ENCODE measurements around the gene PCCA.

Gene PCCA

DNA sequence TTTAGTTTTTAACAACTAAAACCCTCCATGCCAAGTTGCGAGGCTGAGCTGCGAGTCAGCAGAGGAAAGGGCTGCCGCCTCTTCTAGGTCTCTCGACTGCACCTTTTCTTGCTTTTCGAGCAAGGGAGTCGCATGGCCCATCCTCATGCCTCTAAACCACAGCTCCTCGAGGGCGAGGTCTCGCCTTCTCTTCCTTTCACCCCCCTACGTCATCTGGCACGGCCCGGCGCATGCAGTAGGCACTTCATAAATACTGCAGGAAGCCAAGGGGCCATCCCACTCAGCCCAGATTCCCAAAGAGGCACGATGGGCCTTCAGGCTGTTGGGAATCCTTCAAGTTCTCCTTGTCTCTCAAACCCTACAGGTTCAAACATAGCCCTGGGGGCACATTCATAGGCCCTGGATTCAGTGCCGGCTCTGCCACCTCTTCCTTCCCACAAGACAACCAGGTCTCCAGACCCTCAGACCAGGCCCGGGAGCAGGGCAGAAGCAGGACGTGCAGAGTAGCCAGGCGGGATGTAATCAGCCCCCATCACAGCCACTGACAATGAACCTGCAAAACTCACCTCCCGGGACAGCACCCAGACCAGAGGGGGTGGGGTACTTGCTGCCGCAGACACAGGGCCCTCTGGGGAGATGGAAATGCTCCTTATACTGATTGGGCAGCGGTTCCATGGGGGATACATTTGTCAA, 458.0 kb downstream of the PCCA start:
- Histone ChIP-seq H3K36me3 (ENCODE audit: control insufficient read depth, insufficient read depth, low read length) (no peaks in the 10 kb centered on the region), H3K27me3 (ENCODE audit: control insufficient read depth, insufficient read depth, low read length) (no peaks in the 10 kb centered on the region), H3K4me3 (ENCODE audit: low read length) (no peak overlapping the region), H3K9me3 (ENCODE audit: control insufficient read depth, low read length) (no peaks in the 10 kb centered on the region), H3K4me1 (ENCODE audit: control insufficient read depth, insufficient read depth, low read length) (no peaks in the 10 kb centered on the region), H3K9ac (ENCODE audit: low read length) (no peak overlapping the region)

DNA sequence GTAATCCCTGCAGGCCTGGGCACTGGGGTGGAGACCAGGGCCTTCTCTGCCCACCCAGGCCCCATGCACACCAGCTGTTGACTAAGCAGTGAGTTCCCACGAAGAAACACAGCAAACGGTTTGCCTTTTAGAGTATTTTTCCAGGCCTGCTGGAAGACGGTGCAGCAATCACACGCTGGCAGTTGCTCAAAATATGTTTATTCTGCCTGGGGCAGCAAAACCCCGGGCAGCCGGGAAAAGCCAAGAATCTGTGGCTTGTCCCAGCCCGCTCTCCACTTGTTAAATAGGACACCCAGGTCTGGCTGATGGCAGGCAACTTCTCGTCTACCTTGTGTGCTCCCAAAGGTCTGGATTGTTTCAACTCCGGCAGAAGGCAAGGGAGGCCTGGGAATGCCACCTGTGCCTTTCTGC, 458.9 kb downstream of the PCCA start:
- Histone ChIP-seq H3K4me3 (ENCODE audit: low read length) (no peak overlapping the region), H3K9ac (ENCODE audit: low read length) (no peak overlapping the region), H3K36me3 (ENCODE audit: control insufficient read depth, insufficient read depth, low read length) (no peaks in the 10 kb centered on the region), H3K9me3 (ENCODE audit: control insufficient read depth, low read length) (no peaks in the 10 kb centered on the region), H3K4me1 (ENCODE audit: control insufficient read depth, insufficient read depth, low read length) (no peaks in the 10 kb centered on the region), H3K27me3 (ENCODE audit: control insufficient read depth, insufficient read depth, low read length) (no peaks in the 10 kb centered on the region)

DNA sequence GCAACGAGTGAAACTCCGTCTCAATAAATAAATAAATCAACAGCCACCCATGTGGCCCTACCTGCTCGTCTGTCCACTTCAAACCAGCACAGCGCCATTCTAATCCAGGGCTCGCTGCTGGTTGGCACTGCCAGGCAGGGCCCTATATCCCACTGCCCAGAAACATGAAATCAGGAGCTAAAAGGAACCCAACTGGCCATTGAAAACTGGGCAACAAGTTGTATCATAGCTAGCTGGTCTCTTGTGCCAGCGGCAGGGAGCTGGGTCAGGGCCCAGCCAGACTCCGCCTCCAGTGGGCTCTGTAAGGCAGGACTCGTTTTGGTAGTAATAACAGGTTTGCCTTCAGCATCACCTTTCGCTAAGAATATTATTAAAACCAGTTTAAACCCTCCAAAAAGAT, 460.4 kb downstream of the PCCA start:
- Histone ChIP-seq H3K27me3 (ENCODE audit: control insufficient read depth, insufficient read depth, low read length) (no peaks in the 10 kb centered on the region), H3K9me3 (ENCODE audit: control insufficient read depth, low read length) (no peaks in the 10 kb centered on the region), H3K36me3 (ENCODE audit: control insufficient read depth, insufficient read depth, low read length) (no peaks in the 10 kb centered on the region), H3K4me3 (ENCODE audit: low read length) (no peak overlapping the region), H3K4me1 (ENCODE audit: control insufficient read depth, insufficient read depth, low read length) (no peaks in the 10 kb centered on the region), H3K9ac (ENCODE audit: low read length) (no peak overlapping the region)

DNA sequence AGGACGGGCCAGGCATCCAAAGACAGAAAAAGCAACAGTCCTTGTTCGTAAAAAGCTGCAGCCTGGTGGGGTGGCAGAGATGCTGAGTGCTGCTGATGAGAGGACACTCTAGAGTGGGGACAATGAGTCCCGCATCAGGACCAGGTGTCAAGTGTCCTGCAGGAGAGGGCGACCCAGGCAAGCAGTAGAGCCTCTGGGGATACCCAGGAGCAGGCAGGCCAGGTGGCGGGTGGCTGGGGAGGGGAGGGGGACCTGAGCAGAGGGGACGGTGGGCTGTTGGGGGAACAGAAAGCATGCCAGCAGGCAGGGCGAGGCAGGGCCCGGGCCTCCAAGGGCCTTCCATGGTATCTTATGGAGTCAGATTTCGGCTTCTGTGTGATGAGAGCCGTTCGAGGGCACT, 463.9 kb downstream of the PCCA start:
- H3K4me3 ChIP-seq (ENCODE audit: low read length): no peak overlapping the region
- H3K36me3 ChIP-seq (ENCODE audit: control insufficient read depth, insufficient read depth, low read length): no peaks in the 10 kb centered on the region
- no peaks in the 10 kb centered on the region for H3K4me1 ChIP-seq (ENCODE audit: control insufficient read depth, insufficient read depth, low read length)
- no peaks in the 10 kb centered on the region for H3K9me3 ChIP-seq (ENCODE audit: control insufficient read depth, low read length)
- H3K27me3 ChIP-seq (ENCODE audit: control insufficient read depth, insufficient read depth, low read length): no peaks in the 10 kb centered on the region
- no peak overlapping the region for H3K9ac ChIP-seq (ENCODE audit: low read length)

DNA sequence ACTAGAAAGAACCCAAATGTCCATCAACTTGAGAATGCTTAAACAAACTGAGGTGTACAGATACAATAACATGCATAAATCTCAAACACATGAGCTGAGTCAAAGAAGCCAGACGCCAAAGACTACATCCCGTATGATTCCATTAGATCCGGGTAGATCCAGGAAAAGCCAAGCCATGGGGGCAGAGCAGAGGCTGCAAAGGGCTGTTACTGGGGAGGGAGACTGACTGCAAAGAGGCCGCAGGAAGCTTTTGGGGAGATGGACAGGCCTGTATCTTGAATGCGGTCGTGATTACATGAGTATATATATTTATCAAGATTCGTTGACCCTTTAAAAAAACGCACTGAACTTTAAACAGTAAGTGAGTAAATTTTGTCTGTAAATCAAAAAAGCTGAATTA, 471.0 kb downstream of the PCCA start:
- H3K4me3 ChIP-seq (ENCODE audit: low read length): no peak overlapping the region
- no peaks in the 10 kb centered on the region for H3K4me1 ChIP-seq (ENCODE audit: control insufficient read depth, insufficient read depth, low read length)
- H3K27me3 ChIP-seq (ENCODE audit: control insufficient read depth, insufficient read depth, low read length): no peaks in the 10 kb centered on the region
- no peak overlapping the region for H3K9ac ChIP-seq (ENCODE audit: low read length)
- no peaks in the 10 kb centered on the region for H3K9me3 ChIP-seq (ENCODE audit: control insufficient read depth, low read length)
- H3K36me3 ChIP-seq (ENCODE audit: control insufficient read depth, insufficient read depth, low read length): no peaks in the 10 kb centered on the region

DNA sequence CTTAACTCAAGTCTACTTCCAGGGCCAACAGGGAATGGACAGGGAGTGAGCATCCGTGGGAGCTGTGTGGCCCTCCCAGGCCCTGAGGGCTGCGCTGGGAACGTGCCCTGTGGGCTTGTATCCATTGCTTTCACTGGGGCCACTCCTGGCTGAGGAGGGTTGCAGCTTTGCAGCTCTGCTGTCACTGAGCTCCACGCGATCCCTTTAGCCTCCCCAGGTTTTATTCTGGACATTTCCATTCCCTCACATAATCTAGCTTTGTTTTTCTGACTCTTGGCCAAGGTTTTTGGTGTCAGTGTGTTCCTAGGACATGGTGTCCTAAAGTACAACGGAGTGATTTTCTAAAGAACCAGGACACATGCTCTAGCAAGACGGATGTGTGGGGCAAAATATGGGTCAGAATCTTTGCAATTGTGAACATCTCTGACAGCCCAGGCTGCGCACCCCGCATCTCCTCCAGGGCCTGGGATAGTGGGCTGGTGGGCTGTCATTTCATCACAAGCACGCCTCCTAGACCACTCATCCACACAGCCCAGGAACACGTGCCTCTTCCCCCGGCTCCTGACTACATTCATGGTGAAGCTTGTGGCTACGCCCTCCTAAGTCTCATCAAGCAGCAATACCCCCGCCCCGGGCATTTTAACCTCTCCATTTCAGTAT, 471.7 kb downstream of the PCCA start:
- no peaks in the 10 kb centered on the region for H3K4me1 ChIP-seq (ENCODE audit: control insufficient read depth, insufficient read depth, low read length)
- H3K9ac ChIP-seq (ENCODE audit: low read length): no peak overlapping the region

DNA sequence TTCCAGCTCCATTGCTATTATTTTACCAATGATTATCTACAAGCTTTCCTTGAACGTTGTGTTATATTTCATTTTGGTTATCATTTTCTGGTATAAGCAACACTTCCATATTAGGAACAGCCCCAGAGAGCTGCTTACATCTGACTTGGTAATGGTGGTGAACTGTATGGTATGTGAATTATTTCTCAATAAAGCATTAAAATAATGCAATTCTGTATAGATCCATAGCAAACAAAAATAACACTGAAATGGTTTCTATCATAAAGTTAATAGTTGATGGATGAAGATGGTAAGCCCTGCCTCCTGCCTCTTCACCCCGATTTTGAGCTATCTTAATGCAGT, 472.2 kb downstream of the PCCA start:
- no peak overlapping the region for H3K4me3 ChIP-seq (ENCODE audit: low read length)
- no peak overlapping the region for H3K9ac ChIP-seq (ENCODE audit: low read length)
- H3K27me3 ChIP-seq (ENCODE audit: control insufficient read depth, insufficient read depth, low read length): no peaks in the 10 kb centered on the region
- H3K36me3 ChIP-seq (ENCODE audit: control insufficient read depth, insufficient read depth, low read length): no peaks in the 10 kb centered on the region
- no peaks in the 10 kb centered on the region for H3K9me3 ChIP-seq (ENCODE audit: control insufficient read depth, low read length)
- no peaks in the 10 kb centered on the region for H3K4me1 ChIP-seq (ENCODE audit: control insufficient read depth, insufficient read depth, low read length)

More for the DNA sequence above, 471.7 kb downstream of the PCCA start:
- no peaks in the 10 kb centered on the region for H3K27me3 ChIP-seq (ENCODE audit: control insufficient read depth, insufficient read depth, low read length)
- H3K9me3 ChIP-seq (ENCODE audit: control insufficient read depth, low read length): no peaks in the 10 kb centered on the region
- no peaks in the 10 kb centered on the region for H3K36me3 ChIP-seq (ENCODE audit: control insufficient read depth, insufficient read depth, low read length)
- H3K4me3 ChIP-seq (ENCODE audit: low read length): no peak overlapping the region

DNA sequence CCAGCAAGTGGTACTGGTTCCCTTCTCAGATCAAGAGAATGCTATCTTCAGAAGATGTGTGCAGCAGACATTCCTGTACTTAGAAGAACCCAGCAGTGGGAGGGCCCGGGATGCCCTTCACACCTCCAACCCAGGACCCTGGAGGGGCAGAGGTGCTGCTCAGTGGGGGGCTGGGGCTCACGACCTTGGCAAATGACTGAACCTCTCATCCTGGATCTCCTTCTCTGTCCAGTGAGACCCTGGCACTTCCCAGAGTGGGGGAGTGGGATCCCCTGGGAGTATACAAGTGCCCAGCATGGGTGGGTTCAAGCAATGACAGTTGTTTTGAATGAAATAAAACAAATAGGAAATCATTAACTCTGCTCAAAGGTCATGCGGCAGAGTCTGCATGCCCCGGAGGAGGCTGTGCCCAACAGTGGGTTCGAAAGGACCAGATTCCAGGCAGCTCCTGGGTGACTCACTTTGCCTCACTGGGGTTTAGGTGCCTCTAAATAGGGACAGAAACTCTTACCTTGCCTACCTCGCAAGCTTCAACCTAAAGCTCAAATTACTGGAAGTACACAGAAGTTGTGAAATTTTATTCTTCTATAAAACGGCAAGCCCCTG, 472.8 kb downstream of the PCCA start:
- H3K4me1 ChIP-seq (ENCODE audit: control insufficient read depth, insufficient read depth, low read length): no peaks in the 10 kb centered on the region
- H3K27me3 ChIP-seq (ENCODE audit: control insufficient read depth, insufficient read depth, low read length): no peaks in the 10 kb centered on the region

DNA sequence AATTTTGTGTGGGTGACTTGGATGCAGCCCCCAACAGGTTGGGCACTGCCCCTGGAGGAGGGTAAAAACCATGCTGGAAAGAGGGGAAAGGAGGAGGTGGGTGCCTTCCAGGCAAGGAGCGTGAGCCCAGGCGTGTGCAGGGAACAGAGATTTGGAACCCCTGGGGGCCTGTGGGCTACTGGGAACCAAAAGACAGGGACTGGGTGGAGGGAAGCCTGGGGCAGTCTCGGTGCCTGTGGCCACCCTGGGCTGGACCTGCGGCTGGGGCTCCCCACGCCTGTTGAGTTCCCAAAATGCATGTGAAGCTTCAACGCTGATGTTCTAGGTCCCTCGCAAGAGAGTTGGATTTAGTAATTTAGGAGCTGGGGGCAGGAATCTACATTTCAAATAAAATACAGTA, 474.9 kb downstream of the PCCA start:
- H3K36me3 ChIP-seq (ENCODE audit: control insufficient read depth, insufficient read depth, low read length): no peaks in the 10 kb centered on the region
- H3K4me3 ChIP-seq (ENCODE audit: low read length): no peak overlapping the region
- no peak overlapping the region for H3K9ac ChIP-seq (ENCODE audit: low read length)
- no peaks in the 10 kb centered on the region for H3K27me3 ChIP-seq (ENCODE audit: control insufficient read depth, insufficient read depth, low read length)
- no peaks in the 10 kb centered on the region for H3K9me3 ChIP-seq (ENCODE audit: control insufficient read depth, low read length)
- H3K4me1 ChIP-seq (ENCODE audit: control insufficient read depth, insufficient read depth, low read length): no peaks in the 10 kb centered on the region

More for the DNA sequence above, 472.8 kb downstream of the PCCA start:
- Histone ChIP-seq H3K36me3 (ENCODE audit: control insufficient read depth, insufficient read depth, low read length) (no peaks in the 10 kb centered on the region), H3K9me3 (ENCODE audit: control insufficient read depth, low read length) (no peaks in the 10 kb centered on the region), H3K9ac (ENCODE audit: low read length) (no peak overlapping the region), H3K4me3 (ENCODE audit: low read length) (no peak overlapping the region)

DNA sequence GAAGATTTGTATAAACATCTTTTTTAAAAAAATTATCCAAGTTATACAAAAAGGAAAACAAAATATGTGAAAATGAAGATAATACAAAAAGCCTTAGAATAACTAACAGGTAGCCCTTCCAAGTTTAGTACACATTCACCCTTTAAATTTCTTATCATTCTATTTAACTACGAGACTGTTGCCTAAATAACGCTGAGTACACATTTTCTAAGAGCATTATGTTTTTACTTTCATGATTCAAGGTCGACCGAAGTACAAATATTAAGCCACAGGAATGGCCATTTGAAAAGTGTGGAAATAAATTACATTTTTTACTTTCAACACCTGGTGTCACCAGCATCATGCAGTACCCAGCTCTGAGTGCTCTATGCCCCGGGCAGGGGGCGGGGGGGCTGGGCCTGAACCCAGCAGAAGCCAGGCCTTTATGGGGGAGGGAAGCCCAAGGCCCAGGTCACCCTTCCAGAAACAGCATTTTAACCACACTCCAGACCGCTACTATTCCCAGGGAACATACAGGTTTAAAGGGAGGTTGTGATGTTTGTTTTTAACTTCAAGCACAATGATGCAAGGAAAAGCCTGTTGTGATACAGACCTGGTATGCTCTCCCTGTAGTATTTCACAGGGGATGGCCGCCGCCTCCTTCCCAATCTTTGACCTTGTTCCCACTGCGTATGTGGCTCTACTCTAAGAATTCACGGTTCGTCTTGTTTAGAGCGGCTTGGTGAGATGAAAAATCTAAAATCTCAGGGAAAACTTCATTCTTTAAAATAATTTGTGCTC, 475.7 kb downstream of the PCCA start:
- Histone ChIP-seq H3K4me1 (ENCODE audit: control insufficient read depth, insufficient read depth, low read length) (no peaks in the 10 kb centered on the region), H3K36me3 (ENCODE audit: control insufficient read depth, insufficient read depth, low read length) (no peaks in the 10 kb centered on the region), H3K9me3 (ENCODE audit: control insufficient read depth, low read length) (no peaks in the 10 kb centered on the region), H3K4me3 (ENCODE audit: low read length) (no peak overlapping the region), H3K27me3 (ENCODE audit: control insufficient read depth, insufficient read depth, low read length) (no peaks in the 10 kb centered on the region), H3K9ac (ENCODE audit: low read length) (no peak overlapping the region)

DNA sequence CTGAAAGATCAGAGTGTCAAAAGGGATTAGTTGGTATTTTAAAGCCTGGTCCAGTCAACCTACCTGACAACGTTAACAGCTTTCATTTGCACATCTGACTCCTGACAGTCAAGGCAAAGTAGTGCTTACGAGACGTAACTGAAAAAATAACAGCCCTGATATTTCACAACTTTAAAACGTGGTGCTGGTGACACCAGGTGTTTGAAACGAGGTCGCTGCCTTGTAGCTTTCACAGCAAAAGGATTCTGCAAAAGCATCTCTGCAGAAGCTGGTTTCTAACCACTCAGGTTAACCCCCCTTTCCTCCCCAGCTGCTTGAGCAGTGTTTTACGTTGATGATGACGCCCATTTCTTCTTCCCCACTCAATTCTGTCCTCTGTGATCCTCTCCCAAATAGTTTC, 476.4 kb downstream of the PCCA start:
- H3K9me3 ChIP-seq (ENCODE audit: control insufficient read depth, low read length): no peaks in the 10 kb centered on the region
- no peaks in the 10 kb centered on the region for H3K4me1 ChIP-seq (ENCODE audit: control insufficient read depth, insufficient read depth, low read length)
- H3K4me3 ChIP-seq (ENCODE audit: low read length): no peak overlapping the region
- H3K9ac ChIP-seq (ENCODE audit: low read length): no peak overlapping the region
- H3K36me3 ChIP-seq (ENCODE audit: control insufficient read depth, insufficient read depth, low read length): no peaks in the 10 kb centered on the region
- H3K27me3 ChIP-seq (ENCODE audit: control insufficient read depth, insufficient read depth, low read length): no peaks in the 10 kb centered on the region

DNA sequence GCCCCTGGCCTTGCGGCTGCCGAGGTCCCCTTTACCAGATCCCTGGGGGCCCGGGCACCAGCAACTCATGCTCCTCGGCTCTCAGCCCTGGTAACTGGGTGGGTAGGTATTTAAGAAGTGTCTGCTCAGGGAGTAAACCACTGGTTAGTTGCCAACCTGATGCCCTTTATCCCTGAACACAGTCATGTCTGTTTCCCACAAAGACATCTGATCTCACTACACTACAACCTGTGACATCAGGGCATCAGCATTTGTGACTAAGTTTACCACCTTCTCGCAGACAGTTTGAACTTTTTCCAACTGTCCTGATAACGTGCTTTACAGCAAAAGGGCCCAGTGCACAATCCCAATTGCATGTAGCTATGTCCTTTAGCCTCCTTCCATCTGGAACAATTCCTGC, 477.6 kb downstream of the PCCA start:
- Histone ChIP-seq H3K9me3 (ENCODE audit: control insufficient read depth, low read length) (no peaks in the 10 kb centered on the region), H3K36me3 (ENCODE audit: control insufficient read depth, insufficient read depth, low read length) (no peaks in the 10 kb centered on the region)

More for the DNA sequence above, 477.6 kb downstream of the PCCA start:
- H3K4me1 ChIP-seq (ENCODE audit: control insufficient read depth, insufficient read depth, low read length): no peaks in the 10 kb centered on the region
- no peak overlapping the region for H3K4me3 ChIP-seq (ENCODE audit: low read length)
- H3K27me3 ChIP-seq (ENCODE audit: control insufficient read depth, insufficient read depth, low read length): no peaks in the 10 kb centered on the region
- H3K9ac ChIP-seq (ENCODE audit: low read length): no peak overlapping the region
